HUES64 (cell line): Measurements from ENCODE around the gene PLAC1.

Source experiments
- H3K27ac ChIP-seq: 2 replicates; pipeline ENCODE4 v1.7.0; 2013; ENCODE audit warnings: low read depth, low read length, inconsistent platforms
- H3K27me3 ChIP-seq: 2 replicates; pipeline ENCODE4 v1.6.1; 2013; ENCODE audit warnings: mild to moderate bottlenecking, low read length; ENCODE audit not compliant: insufficient read depth
- H3K36me3 ChIP-seq: 2 replicates; pipeline ENCODE4 v1.6.1; 2013; ENCODE audit warnings: mild to moderate bottlenecking, low read length; ENCODE audit not compliant: insufficient read depth
- H3K4me1 ChIP-seq: 2 replicates; pipeline ENCODE4 v1.6.1; 2013; ENCODE audit warnings: mild to moderate bottlenecking, low read length, moderate library complexity; ENCODE audit not compliant: insufficient read depth
- H3K4me3 ChIP-seq: 2 replicates; pipeline ENCODE4 v1.5.1; 2013; ENCODE audit warnings: mild to moderate bottlenecking, low read length, moderate library complexity
- H3K9ac ChIP-seq: 2 replicates; pipeline ENCODE4 v1.6.1; 2013; ENCODE audit warnings: mild to moderate bottlenecking, low read depth, low read length
- H3K9me3 ChIP-seq: 2 replicates; pipeline ENCODE4 v1.6.1; 2013; ENCODE audit warnings: low read depth, low read length; ENCODE audit not compliant: insufficient read depth
- WGBS: fragments of 150-250, 120-280 bp; methylation state at CpG from one replicate; pipeline ENCODE4 v1.1.7; 2013; ENCODE audit warnings: missing lambda C conversion rate; 5-methylcytosine and 5-hydroxymethylcytosine counted together

Gene PLAC1

GRCh38 chrX:134670134-134670924 is 12.1 kb upstream of the PLAC1 start:
- no peaks in the 10 kb centered on the region for H3K9me3 ChIP-seq
- no peak overlapping the region for H3K9ac ChIP-seq
- H3K36me3 ChIP-seq, result no peaks in the 10 kb centered on the region
- H3K4me3 ChIP-seq, result no peak overlapping the region
- no peaks in the 10 kb centered on the region for H3K27me3 ChIP-seq
- no peak overlapping the region for H3K27ac ChIP-seq
- 52% methylated on average over 1 of the region's 1 CpG for WGBS
- H3K4me1 ChIP-seq, result peaks cover 9% of the 10 kb centered on the region; the same call in 1 of the 2 replicates

- Histone ChIP-seq H3K4me1 (peaks cover 9% of the 10 kb centered on the region), H3K27ac (no peak overlapping the region), H3K27me3 (no peaks in the 10 kb centered on the region), H3K9me3 (no peaks in the 10 kb centered on the region), H3K9ac (no peak overlapping the region), H3K36me3 (no peaks in the 10 kb centered on the region), H3K4me3 (no peak overlapping the region)
- WGBS, result 87% methylated on average over 13 of the region's 14 CpGs
Observed at GRCh38 chrX:134669378-134670098, 11.3 kb upstream of the PLAC1 start.

- WGBS, result 45% methylated on average over 1 of the region's 1 CpG
- no peak overlapping the region for H3K4me3 ChIP-seq
- peaks cover 8% of the 10 kb centered on the region; the same call in 1 of the 2 replicates for H3K4me1 ChIP-seq
- no peaks in the 10 kb centered on the region for H3K27me3 ChIP-seq
- H3K27ac ChIP-seq, result no peak overlapping the region
- no peak overlapping the region for H3K9ac ChIP-seq
- no peaks in the 10 kb centered on the region for H3K36me3 ChIP-seq
- H3K9me3 ChIP-seq, result no peaks in the 10 kb centered on the region
Observed at GRCh38 chrX:134664202-134664601, 5.9 kb upstream of the PLAC1 start.

DNA sequence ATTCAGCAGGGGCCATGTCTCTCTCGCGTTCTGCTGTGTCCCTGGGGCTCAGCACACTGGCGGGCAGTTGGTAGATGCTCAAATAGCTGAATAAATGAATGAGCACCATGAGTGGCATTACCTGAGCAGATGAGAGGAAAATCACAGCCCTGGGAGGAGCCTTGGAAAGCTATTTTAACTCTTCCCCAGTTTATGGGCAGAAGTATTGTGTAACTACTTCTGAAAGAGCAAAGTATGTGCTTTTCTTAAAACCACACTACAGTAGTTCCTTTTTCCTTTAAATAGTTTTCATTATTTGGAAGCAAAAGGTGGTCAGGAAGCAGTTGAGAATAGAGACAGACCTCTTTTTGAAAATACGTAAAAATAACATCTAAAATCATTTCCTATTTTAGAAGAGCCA is 3.0 kb upstream of the PLAC1 start:
- 84% methylated on average over 3 of the region's 4 CpGs for WGBS
- H3K9ac ChIP-seq, result no peak overlapping the region
- no peaks in the 10 kb centered on the region for H3K36me3 ChIP-seq
- H3K27ac ChIP-seq, result no peak overlapping the region
- no peaks in the 10 kb centered on the region for H3K9me3 ChIP-seq
- no peak overlapping the region for H3K4me3 ChIP-seq
- peaks cover 8% of the 10 kb centered on the region; the same call in 1 of the 2 replicates for H3K4me1 ChIP-seq
- no peaks in the 10 kb centered on the region for H3K27me3 ChIP-seq

GRCh38 chrX:134660627-134661026 is 2.4 kb upstream of the PLAC1 start:
- no peak overlapping the region for H3K4me3 ChIP-seq
- no peaks in the 10 kb centered on the region for H3K27me3 ChIP-seq
- no peak overlapping the region for H3K9ac ChIP-seq
- H3K36me3 ChIP-seq, result no peaks in the 10 kb centered on the region
- no peak overlapping the region for H3K27ac ChIP-seq
- H3K9me3 ChIP-seq, result no peaks in the 10 kb centered on the region
- WGBS, result no CpG with 5 or more reads among the region's 1 CpG
- peaks cover 8% of the 10 kb centered on the region; the same call in 1 of the 2 replicates for H3K4me1 ChIP-seq

GRCh38 chrX:134659761-134660160 is 1.5 kb upstream of the PLAC1 start:
- Histone ChIP-seq H3K4me1 (peaks cover 8% of the 10 kb centered on the region; the same call in 1 of the 2 replicates), H3K27ac (no peak overlapping the region), H3K27me3 (no peaks in the 10 kb centered on the region), H3K9ac (no peak overlapping the region), H3K36me3 (no peaks in the 10 kb centered on the region), H3K9me3 (no peaks in the 10 kb centered on the region), H3K4me3 (no peak overlapping the region)
- WGBS, result no CpG with 5 or more reads among the region's 1 CpG

DNA sequence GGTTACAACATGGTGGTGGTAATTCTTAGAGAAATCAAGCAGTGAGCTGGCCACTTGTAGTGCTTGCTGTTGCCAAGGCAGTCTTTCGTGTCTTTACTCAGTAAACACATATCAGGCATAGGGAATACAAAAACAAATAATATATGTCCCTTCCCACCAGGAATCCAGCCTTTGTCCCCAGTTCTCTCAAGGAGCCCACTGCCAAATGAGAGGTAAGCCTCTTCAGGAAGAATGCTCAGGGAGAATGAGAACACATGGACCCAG is 421 bp upstream of the PLAC1 start:
- Histone ChIP-seq H3K27ac (no peak overlapping the region), H3K4me3 (no peak overlapping the region), H3K9me3 (no peaks in the 10 kb centered on the region), H3K36me3 (no peaks in the 10 kb centered on the region), H3K9ac (no peak overlapping the region), H3K4me1 (peaks cover 4% of the 10 kb centered on the region; the same call in 1 of the 2 replicates), H3K27me3 (no peaks in the 10 kb centered on the region)
- WGBS, result 82% methylated on average over 1 of the region's 1 CpG

GRCh38 chrX:134654398-134655012 is 3.8 kb downstream of the PLAC1 start:
- Histone ChIP-seq H3K9me3 (no peaks in the 10 kb centered on the region), H3K4me3 (no peak overlapping the region), H3K27me3 (no peaks in the 10 kb centered on the region), H3K4me1 (no peaks in the 10 kb centered on the region), H3K27ac (no peak overlapping the region), H3K36me3 (no peaks in the 10 kb centered on the region), H3K9ac (no peak overlapping the region)
- WGBS, result 90% methylated on average over 3 of the region's 3 CpGs

GRCh38 chrX:134653835-134654234 is 4.4 kb downstream of the PLAC1 start:
- H3K4me1 ChIP-seq, result no peaks in the 10 kb centered on the region
- no peaks in the 10 kb centered on the region for H3K27me3 ChIP-seq
- no peak overlapping the region for H3K4me3 ChIP-seq
- WGBS, result 94% methylated on average over 1 of the region's 1 CpG
- H3K27ac ChIP-seq, result no peak overlapping the region
- H3K9ac ChIP-seq, result no peak overlapping the region
- H3K9me3 ChIP-seq, result no peaks in the 10 kb centered on the region
- no peaks in the 10 kb centered on the region for H3K36me3 ChIP-seq

DNA sequence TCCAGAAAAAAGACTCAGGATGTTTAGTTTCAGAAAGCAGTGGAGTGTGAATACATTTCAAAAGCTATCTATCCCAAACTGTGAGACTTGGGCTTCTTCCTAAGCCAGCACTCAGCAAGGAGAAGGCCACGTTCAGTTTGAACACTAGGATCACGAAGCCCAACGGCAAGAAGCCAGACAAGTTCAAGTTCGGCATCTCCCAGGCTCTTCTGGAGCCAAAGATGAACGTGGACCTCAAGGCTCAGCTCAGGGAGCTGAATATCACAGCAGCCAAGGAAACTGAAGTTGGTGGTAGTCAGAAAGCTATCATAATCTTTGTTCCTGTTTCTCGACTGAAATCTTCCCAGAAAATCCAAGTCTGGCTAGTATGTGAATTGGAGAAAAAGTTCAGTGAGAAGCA is 7.6 kb downstream of the PLAC1 start:
- Histone ChIP-seq H3K4me3 (no peak overlapping the region), H3K36me3 (no peaks in the 10 kb centered on the region), H3K9me3 (no peaks in the 10 kb centered on the region), H3K4me1 (no peaks in the 10 kb centered on the region), H3K9ac (no peak overlapping the region), H3K27ac (no peak overlapping the region), H3K27me3 (no peaks in the 10 kb centered on the region)
- WGBS, result 91% methylated on average over 6 of the region's 6 CpGs

GRCh38 chrX:134649770-134650169 is 8.5 kb downstream of the PLAC1 start:
- Histone ChIP-seq H3K27ac (no peak overlapping the region), H3K9me3 (no peaks in the 10 kb centered on the region), H3K36me3 (no peaks in the 10 kb centered on the region), H3K27me3 (no peaks in the 10 kb centered on the region), H3K4me3 (no peak overlapping the region), H3K4me1 (no peaks in the 10 kb centered on the region), H3K9ac (no peak overlapping the region)
- WGBS, result 98% methylated on average over 4 of the region's 4 CpGs
